RWPE1 (cell line): ENCODE data around the gene CAPZB.
A peak's percentile ranks its signal among the peaks of the same experiment; 100 is the strongest.

Experiments
- CTCF ChIA-PET: fragments of 350-600 bp; sonication (Branson Sonifier 250); formaldehyde crosslinking; extraction: SDS; loops from one replicate; lab custom pipeline; 2021; lab: Yijun Ruan, JAX
- POLR2A ChIA-PET: fragments of 400-600 bp; formaldehyde crosslinking; extraction: SDS; loops from one replicate; lab custom pipeline; 2020; ENCODE audit warnings: antibody characterized with exemption; ENCODE audit not compliant: low non-redundant PET; lab: Yijun Ruan, JAX
- DNase-seq: peaks from one replicate; pipeline ENCODE4 v3.0.0; 2012; ENCODE audit warnings: low spot score
- H3K27ac ChIP-seq: fragments of 450-650 bp; 2 replicates; pipeline ENCODE4 v1.5.1; 2017
- CTCF ChIP-seq: fragments of 450-650 bp; conservative IDR thresholded peaks from 2 replicates; pipeline ENCODE4 v1.5.1; 2017; ENCODE audit warnings: low read depth, mild to moderate bottlenecking

CAPZB gene

GRCh38 chr1:19444296-19445021 is 40.9 kb downstream of the CAPZB start:
- CTCF ChIA-PET, result no interaction called here
- POLR2A ChIA-PET, result interaction anchor here (0.6 kb wide), 1 partner anchor 91 kb away, joined by 3 read pairs; no protein-coding TSS in a partner anchor
- DNase-seq, result no peak

GRCh38 chr1:19443326-19443725 is 42.0 kb downstream of the CAPZB start:
- CTCF ChIA-PET, result interaction anchor here (0.6 kb wide), 1 partner anchor 44 kb away, joined by 3 read pairs; no protein-coding TSS in a partner anchor
- POLR2A ChIA-PET, result no interaction called here
- no peak for DNase-seq
- peak overlapping the region; percentile 17 for H3K27ac ChIP-seq
- TF ChIP-seq CTCF, result no peak

More at GRCh38 chr1:19444296-19445021, 40.9 kb downstream of the CAPZB start:
- no peak for TF ChIP-seq CTCF
- H3K27ac ChIP-seq, result peak overlapping the region; percentile 17

- DNase-seq, result no peak
- POLR2A ChIA-PET, result no interaction called here
- CTCF ChIA-PET, result interaction anchor here (0.6 to 0.7 kb wide), 3 partner anchors 45 to 1005 kb away, joined by 3 to 4 read pairs (median 3); no protein-coding TSS in a partner anchor
- peak overlapping the region; percentile 36 for H3K27ac ChIP-seq
- TF ChIP-seq CTCF, result no peak
These were observed 42.9 kb downstream of the CAPZB start for GRCh38 chr1:19442154-19443096.

GRCh38 chr1:19441048-19441780 is 44.1 kb downstream of the CAPZB start:
- ChIA-PET CTCF (interaction anchor here (1.1 kb wide), 1 partner anchor 13 kb away, joined by 3 read pairs; no protein-coding TSS in a partner anchor), POLR2A (no interaction called here)

GRCh38 chr1:19439464-19440171 is 45.7 kb downstream of the CAPZB start:
- ChIA-PET CTCF (interaction anchor here (0.6 kb wide), 1 partner anchor 8 kb away, joined by 3 read pairs; no protein-coding TSS in a partner anchor), POLR2A (no interaction called here)
- H3K27ac ChIP-seq, result peak overlapping the region; percentile 83
- DNase-seq, result no peak
- TF ChIP-seq CTCF, result no peak

More at GRCh38 chr1:19441048-19441780, 44.1 kb downstream of the CAPZB start:
- H3K27ac ChIP-seq, result peak overlapping the region; percentile 83
- TF ChIP-seq CTCF, result no peak
- DNase-seq, result no peak
